SK-N-SH (cell line): ENCODE measurements around the gene ERC1.
A peak's percentile ranks its signal among the peaks of the same experiment; 100 is the strongest.

Experiments used
- POLR2AphosphoS5 ChIP-seq: IDR thresholded peaks from 2 replicates; pipeline ENCODE4 v1.6.1; 2012; ENCODE audit warnings: low read depth, low read length
- TF ChIP-seq, protein P1 (sequence below): fragments of 150-350 bp; IDR thresholded peaks from 2 replicates; pipeline ENCODE4 v1.6.1; 2017; ENCODE audit warnings: antibody characterized with exemption, low read length, low read depth, borderline replicate concordance
- TF ChIP-seq, protein P2 (sequence below): IDR thresholded peaks from 2 replicates; pipeline ENCODE4 v1.6.1; 2012; ENCODE audit warnings: mild to moderate bottlenecking, low read depth, low read length, moderate library complexity

DNA sequence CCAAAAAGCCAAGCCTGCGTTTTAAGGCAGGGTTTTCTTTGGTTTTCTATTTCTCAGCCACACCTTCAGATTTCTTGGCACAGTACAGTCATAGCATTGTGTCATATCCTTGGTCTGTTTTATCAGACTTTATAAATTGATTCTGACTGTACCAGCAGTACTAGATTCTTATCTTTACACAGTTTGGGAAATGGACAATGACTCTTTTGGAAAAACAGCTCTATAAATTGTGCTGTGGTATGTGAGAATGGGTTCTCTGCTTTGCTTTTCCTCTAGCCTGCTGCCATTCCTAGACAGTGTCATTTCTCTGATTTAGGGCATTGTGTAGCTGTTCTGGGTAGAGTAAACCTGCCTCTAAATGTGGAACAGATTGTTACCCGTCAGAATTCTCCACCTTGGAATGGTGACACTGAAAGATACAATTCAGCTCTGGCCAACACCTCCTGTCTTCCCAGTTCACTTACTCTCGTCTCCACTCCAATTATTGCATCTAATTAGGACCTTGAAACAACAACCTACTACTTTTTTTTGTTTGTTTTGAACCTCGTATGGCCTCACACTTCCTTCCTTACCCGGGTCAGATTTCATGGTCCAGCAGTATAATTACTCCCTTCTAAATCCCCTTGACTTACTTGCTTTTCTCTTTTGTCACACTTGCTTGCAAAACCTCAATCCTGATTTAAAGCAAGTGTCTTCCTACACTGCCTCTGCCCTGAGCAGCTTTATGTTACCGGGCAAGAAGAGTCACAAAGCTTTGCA, 226.3 kb downstream of the ERC1 start:
- TF ChIP-seq, protein P1, sequence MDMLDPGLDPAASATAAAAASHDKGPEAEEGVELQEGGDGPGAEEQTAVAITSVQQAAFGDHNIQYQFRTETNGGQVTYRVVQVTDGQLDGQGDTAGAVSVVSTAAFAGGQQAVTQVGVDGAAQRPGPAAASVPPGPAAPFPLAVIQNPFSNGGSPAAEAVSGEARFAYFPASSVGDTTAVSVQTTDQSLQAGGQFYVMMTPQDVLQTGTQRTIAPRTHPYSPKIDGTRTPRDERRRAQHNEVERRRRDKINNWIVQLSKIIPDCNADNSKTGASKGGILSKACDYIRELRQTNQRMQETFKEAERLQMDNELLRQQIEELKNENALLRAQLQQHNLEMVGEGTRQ: no peak
- TF ChIP-seq, protein P2, sequence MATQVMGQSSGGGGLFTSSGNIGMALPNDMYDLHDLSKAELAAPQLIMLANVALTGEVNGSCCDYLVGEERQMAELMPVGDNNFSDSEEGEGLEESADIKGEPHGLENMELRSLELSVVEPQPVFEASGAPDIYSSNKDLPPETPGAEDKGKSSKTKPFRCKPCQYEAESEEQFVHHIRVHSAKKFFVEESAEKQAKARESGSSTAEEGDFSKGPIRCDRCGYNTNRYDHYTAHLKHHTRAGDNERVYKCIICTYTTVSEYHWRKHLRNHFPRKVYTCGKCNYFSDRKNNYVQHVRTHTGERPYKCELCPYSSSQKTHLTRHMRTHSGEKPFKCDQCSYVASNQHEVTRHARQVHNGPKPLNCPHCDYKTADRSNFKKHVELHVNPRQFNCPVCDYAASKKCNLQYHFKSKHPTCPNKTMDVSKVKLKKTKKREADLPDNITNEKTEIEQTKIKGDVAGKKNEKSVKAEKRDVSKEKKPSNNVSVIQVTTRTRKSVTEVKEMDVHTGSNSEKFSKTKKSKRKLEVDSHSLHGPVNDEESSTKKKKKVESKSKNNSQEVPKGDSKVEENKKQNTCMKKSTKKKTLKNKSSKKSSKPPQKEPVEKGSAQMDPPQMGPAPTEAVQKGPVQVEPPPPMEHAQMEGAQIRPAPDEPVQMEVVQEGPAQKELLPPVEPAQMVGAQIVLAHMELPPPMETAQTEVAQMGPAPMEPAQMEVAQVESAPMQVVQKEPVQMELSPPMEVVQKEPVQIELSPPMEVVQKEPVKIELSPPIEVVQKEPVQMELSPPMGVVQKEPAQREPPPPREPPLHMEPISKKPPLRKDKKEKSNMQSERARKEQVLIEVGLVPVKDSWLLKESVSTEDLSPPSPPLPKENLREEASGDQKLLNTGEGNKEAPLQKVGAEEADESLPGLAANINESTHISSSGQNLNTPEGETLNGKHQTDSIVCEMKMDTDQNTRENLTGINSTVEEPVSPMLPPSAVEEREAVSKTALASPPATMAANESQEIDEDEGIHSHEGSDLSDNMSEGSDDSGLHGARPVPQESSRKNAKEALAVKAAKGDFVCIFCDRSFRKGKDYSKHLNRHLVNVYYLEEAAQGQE: no peak
- peak; percentile 96 for TF ChIP-seq POLR2AphosphoS5
